ENCODE data around the gene IQSEC3. TPM values are rescaled to one million over a fixed set of nuclear protein-coding genes. Genes with fewer than 3 reads are reported as not detected.

IQSEC3 gene
- total RNA-seq, 1 experiment from 2014 or later = 0.55 TPM

GRCh38 chr12:139585-139984 is 73.0 kb downstream of the IQSEC3 start:
- no peaks in the 10 kb centered on the region for H3K23me2 ChIP-seq (ENCODE audit: insufficient read length, low read depth, low read length, poor library complexity, severe bottlenecking)
- no peak overlapping the region for H4K91ac ChIP-seq (ENCODE audit: insufficient read length, low read depth, low read length)
- H3K4ac ChIP-seq (ENCODE audit: low read depth, low read length) = no peak overlapping the region
- H2BK5ac ChIP-seq (ENCODE audit: insufficient read length, low read length) = no peak overlapping the region
- Mint-ChIP-seq H3K27me3 (ENCODE audit: low read depth) (peaks cover 46% of the 10 kb centered on the region), H3K9me3 (no peaks in the 10 kb centered on the region; a peak in 1 of 5 replicates), H3K27ac (no peak overlapping the region; a peak in 1 of 7 replicates), H3K36me3 (ENCODE audit: insufficient read depth in 1 of 3, low read depth in 3 of 3) (no peaks in the 10 kb centered on the region; a peak in 1 of 7 replicates), H3K4me3 (peak overlapping the region; percentile 10 to 71; a peak in 4 of 5 replicates), H3K4me1 (peaks cover 45 to 54% of the 10 kb centered on the region in 2 experiments)
- no peak for TF ChIP-seq CTCF (conservative IDR thresholded peaks at IDR 0.05)
- no peak overlapping the region for H3K56ac ChIP-seq (ENCODE audit: insufficient read length, low read depth, low read length)
- H4K8ac ChIP-seq (replicated peaks; ENCODE audit: insufficient read length, low read depth, low read length) = no peak overlapping the region
- H3K9ac ChIP-seq (ENCODE audit: extremely low read depth, insufficient read length, low read length) = no peak overlapping the region
- H2BK15ac ChIP-seq (ENCODE audit: low read depth, low read length) = no peak overlapping the region
- H4K5ac ChIP-seq (ENCODE audit: insufficient read length, low read depth, low read length) = no peak overlapping the region
- no peak for DNase-seq
- no peak overlapping the region for H3K14ac ChIP-seq (ENCODE audit: insufficient read depth, low read length)
- H2AFZ ChIP-seq (ENCODE audit: low read length) = no peak overlapping the region
- no peak overlapping the region for H3K18ac ChIP-seq (ENCODE audit: insufficient read length, low read depth, low read length)
- WGBS (ENCODE audit: extremely low coverage, insufficient read length, low lambda C conversion rate) = no CpG with 5 or more reads among the region's 14 CpGs
- no peaks in the 10 kb centered on the region for H3K27me3 ChIP-seq (ENCODE audit: insufficient read depth, low read length)
- H3T11ph ChIP-seq (ENCODE audit: low read length) = no peak overlapping the region
- H3K4me1 ChIP-seq (ENCODE audit: insufficient read depth, low read length) = peaks cover 9% of the 10 kb centered on the region; the same call in 1 of the 2 replicates
- H3K27ac ChIP-seq (ENCODE audit: insufficient read length, low read depth, low read length) = no peak overlapping the region
- H2AK5ac ChIP-seq (ENCODE audit: insufficient read length, low read length) = no peak overlapping the region
- H2BK20ac ChIP-seq (ENCODE audit: low read depth, low read length, poor library complexity, severe bottlenecking) = no peak overlapping the region
- no peak overlapping the region for H2BK120ac ChIP-seq (ENCODE audit: low read depth, low read length, poor library complexity, severe bottlenecking)
- H3K79me2 ChIP-seq (ENCODE audit: insufficient read depth, low read length) = no peaks in the 10 kb centered on the region
- no peaks in the 10 kb centered on the region for H3K79me1 ChIP-seq (ENCODE audit: insufficient read depth, low read depth, low read length, poor library complexity, severe bottlenecking)
- H2BK12ac ChIP-seq (ENCODE audit: insufficient read length, low read depth, low read length) = no peak overlapping the region
- H4K20me1 ChIP-seq (ENCODE audit: control insufficient read depth, insufficient read depth, insufficient read length) = no peaks in the 10 kb centered on the region
- peak overlapping the region; percentile 20 for H3K4me2 ChIP-seq (ENCODE audit: insufficient read depth, insufficient read length, low read length)
- H3K23ac ChIP-seq (ENCODE audit: insufficient read length, low read depth, low read length) = no peak overlapping the region
- H3K9me3 ChIP-seq (ENCODE audit: control insufficient read depth, low read depth, low read length) = no peaks in the 10 kb centered on the region

Measured in H9 (cell line).